Activated naive CD8-positive, alpha-beta T cell treated with anti-CD3 and anti-CD28 coated beads, Interleukin-2, amount 10 ng/mL, durations not matched to agents 7 days and 5 days (primary cell): ENCODE data around the gene VPS8. TPM values are rescaled to one million over a fixed set of nuclear protein-coding genes. Genes with fewer than 3 reads are reported as not detected.

Experiments used
- ATAC-seq: fragments of 150-1000 bp; cut with Tn5 transposase; one replicate; pipeline ENCODE4 v1.10.0; 2021; ENCODE audit warnings: low read depth, moderate library complexity
- POLR2A ChIA-PET: fragments of 350-600 bp; sonication (Branson Sonifier 250); formaldehyde crosslinking; loops from one replicate; lab custom pipeline; 2021; ENCODE audit warnings: antibody characterized with exemption; lab: Charles Lee
- DNase-seq: peaks from one replicate; pipeline ENCODE4 v3.0.0; 2021
- H3K27ac Mint-ChIP-seq: one replicate; pipeline ENCODE4 v1.8.0; 2022; ENCODE audit warnings: mild to moderate bottlenecking, mixed read lengths
- H3K27me3 Mint-ChIP-seq: one replicate; pipeline ENCODE4 v1.8.0; 2022; ENCODE audit warnings: mild to moderate bottlenecking, moderate library complexity, mixed read lengths
- H3K36me3 Mint-ChIP-seq: one replicate; pipeline ENCODE4 v1.8.0; 2021; ENCODE audit warnings: mild to moderate bottlenecking, mixed read lengths
- H3K4me1 Mint-ChIP-seq: one replicate; pipeline ENCODE4 v1.8.0; 2021; ENCODE audit warnings: mixed read lengths
- H3K4me3 Mint-ChIP-seq: one replicate; pipeline ENCODE4 v1.8.0; 2022; ENCODE audit warnings: mild to moderate bottlenecking, moderate library complexity, mixed read lengths
- H3K9me3 Mint-ChIP-seq: one replicate; pipeline ENCODE4 v1.8.0; 2021; ENCODE audit warnings: mixed read lengths
- total RNA-seq, 2 experiments: library from RNA; stranded (reverse); gene quantifications; one replicate each; pipeline ENCODE4 v1.2.3, GENCODE V29; 2021

Gene VPS8
- total RNA-seq, 2 experiments from 2014 or later: 56.8 to 59.1 TPM

- Mint-ChIP-seq H3K36me3 (peaks cover 21% of the 10 kb centered on the region), H3K27me3 (no peaks in the 10 kb centered on the region), H3K27ac (no peak overlapping the region), H3K9me3 (peaks cover 5% of the 10 kb centered on the region), H3K4me3 (no peak overlapping the region), H3K4me1 (no peaks in the 10 kb centered on the region)
- DNase-seq: no peak
- POLR2A ChIA-PET: no interaction called here
- ATAC-seq: no peak
Observed at GRCh38 chr3:184908859-184909258, 96.9 kb downstream of the VPS8 start.

- no peak for ATAC-seq
- no peak for DNase-seq
- POLR2A ChIA-PET: no interaction called here
- Mint-ChIP-seq H3K9me3 (no peaks in the 10 kb centered on the region), H3K4me1 (no peaks in the 10 kb centered on the region), H3K27me3 (no peaks in the 10 kb centered on the region), H3K36me3 (peaks cover 9% of the 10 kb centered on the region), H3K4me3 (no peak overlapping the region), H3K27ac (no peak overlapping the region)
Observed at GRCh38 chr3:184910664-184911063, 98.7 kb downstream of the VPS8 start.

GRCh38 chr3:184911570-184911969 is 99.6 kb downstream of the VPS8 start:
- H3K4me3 Mint-ChIP-seq: no peak overlapping the region
- H3K9me3 Mint-ChIP-seq: no peaks in the 10 kb centered on the region
- H3K27ac Mint-ChIP-seq: no peak overlapping the region
- DNase-seq (no peak), ATAC-seq (no peak)
- POLR2A ChIA-PET: no interaction called here
- peaks cover 11% of the 10 kb centered on the region for H3K36me3 Mint-ChIP-seq
- no peaks in the 10 kb centered on the region for H3K4me1 Mint-ChIP-seq
- H3K27me3 Mint-ChIP-seq: no peaks in the 10 kb centered on the region

GRCh38 chr3:184912163-184912562 is 100.2 kb downstream of the VPS8 start:
- H3K4me1 Mint-ChIP-seq: no peaks in the 10 kb centered on the region
- H3K4me3 Mint-ChIP-seq: no peak overlapping the region
- no peaks in the 10 kb centered on the region for H3K27me3 Mint-ChIP-seq
- no peaks in the 10 kb centered on the region for H3K9me3 Mint-ChIP-seq
- ATAC-seq (no peak), DNase-seq (no peak)
- peaks cover 11% of the 10 kb centered on the region for H3K36me3 Mint-ChIP-seq
- POLR2A ChIA-PET: no interaction called here
- no peak overlapping the region for H3K27ac Mint-ChIP-seq

- peaks cover 16% of the 10 kb centered on the region for H3K36me3 Mint-ChIP-seq
- POLR2A ChIA-PET: no interaction called here
- no peak overlapping the region for H3K27ac Mint-ChIP-seq
- H3K9me3 Mint-ChIP-seq: no peaks in the 10 kb centered on the region
- H3K27me3 Mint-ChIP-seq: no peaks in the 10 kb centered on the region
- ATAC-seq (no peak), DNase-seq (no peak)
- no peaks in the 10 kb centered on the region for H3K4me1 Mint-ChIP-seq
- no peak overlapping the region for H3K4me3 Mint-ChIP-seq
Observed at GRCh38 chr3:184914628-184915027, 102.7 kb downstream of the VPS8 start.

- H3K9me3 Mint-ChIP-seq: no peaks in the 10 kb centered on the region
- no peaks in the 10 kb centered on the region for H3K4me1 Mint-ChIP-seq
- ATAC-seq (no peak), DNase-seq (no peak)
- peaks cover 13% of the 10 kb centered on the region for H3K36me3 Mint-ChIP-seq
- no peak overlapping the region for H3K4me3 Mint-ChIP-seq
- H3K27me3 Mint-ChIP-seq: no peaks in the 10 kb centered on the region
- POLR2A ChIA-PET: no interaction called here
- no peak overlapping the region for H3K27ac Mint-ChIP-seq
Observed at GRCh38 chr3:184918750-184919149, 106.8 kb downstream of the VPS8 start.

- Mint-ChIP-seq H3K4me1 (no peaks in the 10 kb centered on the region), H3K27ac (no peak overlapping the region), H3K9me3 (no peaks in the 10 kb centered on the region), H3K36me3 (peaks cover 11% of the 10 kb centered on the region), H3K27me3 (no peaks in the 10 kb centered on the region), H3K4me3 (no peak overlapping the region)
- DNase-seq (no peak), ATAC-seq (no peak)
- POLR2A ChIA-PET: no interaction called here
Observed at GRCh38 chr3:184919651-184920050, 107.7 kb downstream of the VPS8 start.

GRCh38 chr3:184924547-184924946 is 112.6 kb downstream of the VPS8 start:
- no peaks in the 10 kb centered on the region for H3K27me3 Mint-ChIP-seq
- ATAC-seq: no peak
- H3K4me1 Mint-ChIP-seq: no peaks in the 10 kb centered on the region
- no peak overlapping the region for H3K27ac Mint-ChIP-seq
- peaks cover 10% of the 10 kb centered on the region for H3K36me3 Mint-ChIP-seq
- H3K9me3 Mint-ChIP-seq: no peaks in the 10 kb centered on the region
- no peak for DNase-seq
- POLR2A ChIA-PET: no interaction called here
- H3K4me3 Mint-ChIP-seq: no peak overlapping the region

- no peaks in the 10 kb centered on the region for H3K27me3 Mint-ChIP-seq
- H3K4me3 Mint-ChIP-seq: no peak overlapping the region
- no peak overlapping the region for H3K27ac Mint-ChIP-seq
- DNase-seq (no peak), ATAC-seq (no peak)
- no peaks in the 10 kb centered on the region for H3K4me1 Mint-ChIP-seq
- H3K9me3 Mint-ChIP-seq: no peaks in the 10 kb centered on the region
- POLR2A ChIA-PET: no interaction called here
- H3K36me3 Mint-ChIP-seq: peaks cover 10% of the 10 kb centered on the region
Observed at GRCh38 chr3:184927796-184928315, 115.9 kb downstream of the VPS8 start.

GRCh38 chr3:184932777-184933176 is 120.8 kb downstream of the VPS8 start:
- POLR2A ChIA-PET: no interaction called here
- Mint-ChIP-seq H3K9me3 (no peaks in the 10 kb centered on the region), H3K4me1 (no peaks in the 10 kb centered on the region), H3K36me3 (peaks cover 13% of the 10 kb centered on the region), H3K27me3 (no peaks in the 10 kb centered on the region), H3K4me3 (no peak overlapping the region), H3K27ac (no peak overlapping the region)
- no peak for DNase-seq
- ATAC-seq: no peak

- no peak overlapping the region for H3K4me3 Mint-ChIP-seq
- POLR2A ChIA-PET: no interaction called here
- DNase-seq (no peak), ATAC-seq (no peak)
- H3K36me3 Mint-ChIP-seq: peaks cover 14% of the 10 kb centered on the region
- H3K27ac Mint-ChIP-seq: no peak overlapping the region
- H3K27me3 Mint-ChIP-seq: no peaks in the 10 kb centered on the region
- no peaks in the 10 kb centered on the region for H3K4me1 Mint-ChIP-seq
- no peaks in the 10 kb centered on the region for H3K9me3 Mint-ChIP-seq
Observed at GRCh38 chr3:184937611-184938010, 125.6 kb downstream of the VPS8 start.

- no peak for DNase-seq
- no peak overlapping the region for H3K4me3 Mint-ChIP-seq
- POLR2A ChIA-PET: no interaction called here
- no peaks in the 10 kb centered on the region for H3K9me3 Mint-ChIP-seq
- no peaks in the 10 kb centered on the region for H3K27me3 Mint-ChIP-seq
- H3K27ac Mint-ChIP-seq: no peak overlapping the region
- no peaks in the 10 kb centered on the region for H3K4me1 Mint-ChIP-seq
- no peak for ATAC-seq
- peaks cover 9% of the 10 kb centered on the region for H3K36me3 Mint-ChIP-seq
Observed at GRCh38 chr3:184941408-184941807, 129.4 kb downstream of the VPS8 start.

GRCh38 chr3:184942735-184943134 is 130.8 kb downstream of the VPS8 start:
- Mint-ChIP-seq H3K9me3 (no peaks in the 10 kb centered on the region), H3K27ac (no peak overlapping the region), H3K4me3 (no peak overlapping the region), H3K36me3 (peaks cover 7% of the 10 kb centered on the region), H3K4me1 (peaks cover 2% of the 10 kb centered on the region), H3K27me3 (no peaks in the 10 kb centered on the region)
- POLR2A ChIA-PET: no interaction called here
- ATAC-seq: no peak
- DNase-seq: no peak

- peaks cover 6% of the 10 kb centered on the region for H3K36me3 Mint-ChIP-seq
- no peaks in the 10 kb centered on the region for H3K27me3 Mint-ChIP-seq
- POLR2A ChIA-PET: no interaction called here
- ATAC-seq (no peak), DNase-seq (no peak)
- H3K4me3 Mint-ChIP-seq: no peak overlapping the region
- H3K9me3 Mint-ChIP-seq: no peaks in the 10 kb centered on the region
- no peak overlapping the region for H3K27ac Mint-ChIP-seq
- H3K4me1 Mint-ChIP-seq: peaks cover 2% of the 10 kb centered on the region
Observed at GRCh38 chr3:184944241-184944640, 132.3 kb downstream of the VPS8 start.
